NCI-H510A treated with DMSO at 0.1 percent for 48 hours (cell line): ENCODE results near the gene PLEKHO2.

ENCODE experiments used
- DNase-seq: peaks from one replicate; lab custom pipeline; 2025; lab: John Stamatoyannopoulos, UW

PLEKHO2 gene

GRCh38 chr15:64825431-64826294, 16.1 kb upstream of the PLEKHO2 start, which contains the start of gene PIF1:
Gene PIF1 (minus strand): TSS chr15:64825647. CDS start chr15:64824335, 1,312 bp downstream.
- DNase-seq, result peak; percentile 91

GRCh38 chr15:64828985-64829384, 12.7 kb upstream of the PLEKHO2 start:
- DNase-seq, result no peak

- no peak for DNase-seq
Measured at GRCh38 chr15:64833690-64834089, 8.0 kb upstream of the PLEKHO2 start.

GRCh38 chr15:64836023-64836536, 5.6 kb upstream of the PLEKHO2 start:
- no peak for DNase-seq

GRCh38 chr15:64837502-64837901, 4.2 kb upstream of the PLEKHO2 start:
- no peak for DNase-seq

GRCh38 chr15:64841060-64841343, 713 bp upstream of the PLEKHO2 start:
- DNase-seq, result no peak

GRCh38 chr15:64842096-64842939, 603 bp downstream of the PLEKHO2 start:
- no peak for DNase-seq

- DNase-seq, result no peak
Measured at GRCh38 chr15:64842986-64843561, 1.4 kb downstream of the PLEKHO2 start.

- no peak for DNase-seq
Measured at GRCh38 chr15:64843991-64844390, 2.3 kb downstream of the PLEKHO2 start.

GRCh38 chr15:64844576-64845145, 2.9 kb downstream of the PLEKHO2 start:
- no peak for DNase-seq

GRCh38 chr15:64845183-64845611, 3.5 kb downstream of the PLEKHO2 start:
- no peak for DNase-seq

GRCh38 chr15:64845831-64846595, 4.3 kb downstream of the PLEKHO2 start:
- no peak for DNase-seq

GRCh38 chr15:64847016-64847415, 5.3 kb downstream of the PLEKHO2 start:
- DNase-seq, result no peak

GRCh38 chr15:64847448-64847847, 5.7 kb downstream of the PLEKHO2 start:
- no peak for DNase-seq

GRCh38 chr15:64847876-64848716, 6.4 kb downstream of the PLEKHO2 start:
- DNase-seq, result no peak

- no peak for DNase-seq
Measured at GRCh38 chr15:64850778-64851502, 9.2 kb downstream of the PLEKHO2 start.

- no peak for DNase-seq
Measured at GRCh38 chr15:64851503-64851840, 9.8 kb downstream of the PLEKHO2 start.

GRCh38 chr15:64854041-64854440, 12.3 kb downstream of the PLEKHO2 start:
- DNase-seq, result no peak

GRCh38 chr15:64854526-64854925, 12.8 kb downstream of the PLEKHO2 start:
- no peak for DNase-seq
